ENCODE measurements around the gene C11orf68.

C11orf68 gene

GRCh38 chr11:65944191-65944590 lies 25.3 kb upstream of the C11orf68 start:
- DNase-seq (ENCODE audit: low read depth), result no peak

- no peak for DNase-seq (ENCODE audit: low read depth)
These were observed 23.7 kb upstream of the C11orf68 start for GRCh38 chr11:65942531-65942930.

GRCh38 chr11:65941720-65942310 lies 23.0 kb upstream of the C11orf68 start:
- no peak for DNase-seq (ENCODE audit: low read depth)

GRCh38 chr11:65937766-65938165 lies 18.9 kb upstream of the C11orf68 start:
- no peak for DNase-seq (ENCODE audit: low read depth)

- no peak for DNase-seq (ENCODE audit: low read depth)
These were observed 15.2 kb upstream of the C11orf68 start for GRCh38 chr11:65934014-65934413.

- DNase-seq (ENCODE audit: low read depth), result no peak
These were observed 13.7 kb upstream of the C11orf68 start for GRCh38 chr11:65932558-65932919.

- DNase-seq (ENCODE audit: low read depth), result no peak
These were observed 13.1 kb upstream of the C11orf68 start for GRCh38 chr11:65931773-65932557.

GRCh38 chr11:65928667-65929066 lies 9.8 kb upstream of the C11orf68 start:
- no peak for DNase-seq (ENCODE audit: low read depth)

- no peak for DNase-seq (ENCODE audit: low read depth)
These were observed 9.1 kb upstream of the C11orf68 start for GRCh38 chr11:65927904-65928397.

GRCh38 chr11:65925397-65925796 lies 6.5 kb upstream of the C11orf68 start:
- DNase-seq (ENCODE audit: low read depth), result no peak

- no peak for DNase-seq (ENCODE audit: low read depth)
These were observed 3.7 kb upstream of the C11orf68 start for GRCh38 chr11:65922565-65922964.

GRCh38 chr11:65921876-65922275 lies 3.0 kb upstream of the C11orf68 start:
- no peak for DNase-seq (ENCODE audit: low read depth)

GRCh38 chr11:65921033-65921555 lies 2.2 kb upstream of the C11orf68 start:
- DNase-seq (ENCODE audit: low read depth), result no peak

GRCh38 chr11:65920372-65920802 lies 1.5 kb upstream of the C11orf68 start:
- DNase-seq (ENCODE audit: low read depth), result no peak

GRCh38 chr11:65919573-65920371 lies 910 bp upstream of the C11orf68 start:
- DNase-seq (ENCODE audit: low read depth), result no peak

- DNase-seq (ENCODE audit: low read depth), result peak; percentile 99
These were observed 295 bp upstream of the C11orf68 start, which contains the start of gene DRAP1 for GRCh38 chr11:65919141-65919572. TSS of gene DRAP1 (plus strand) at chr11:65919426. CDS start at chr11:65919502, 76 bp downstream.

- DNase-seq (ENCODE audit: low read depth), result peak; percentile 27
These were observed 1.2 kb downstream of the C11orf68 start for GRCh38 chr11:65917434-65918210.

- no peak for DNase-seq (ENCODE audit: low read depth)
These were observed 1.8 kb downstream of the C11orf68 start for GRCh38 chr11:65917077-65917433.

GRCh38 chr11:65916391-65916790 lies 2.5 kb downstream of the C11orf68 start:
- no peak for DNase-seq (ENCODE audit: low read depth)

- DNase-seq (ENCODE audit: low read depth), result peak; percentile 97
These were observed 3.0 kb downstream of the C11orf68 start for GRCh38 chr11:65915821-65916251.

- no peak for DNase-seq (ENCODE audit: low read depth)
These were observed 3.6 kb downstream of the C11orf68 start for GRCh38 chr11:65915101-65915820.
